Activated CD8-positive, alpha-beta memory T cell treated with anti-CD3 and anti-CD28 coated beads, Interleukin-2, amount 50 U/mL, for 4 hours (primary cell): ENCODE measurements around the gene KIAA0930.

Source experiments
- DNase-seq: peaks from one replicate; pipeline ENCODE4 v3.0.0-alpha.2; 2020

KIAA0930 gene

GRCh38 chr22:45237065-45237990 is 3.4 kb downstream of the KIAA0930 start:
- no peak for DNase-seq

GRCh38 chr22:45235851-45236342 is 4.8 kb downstream of the KIAA0930 start:
- DNase-seq: no peak

GRCh38 chr22:45235101-45235777 is 5.5 kb downstream of the KIAA0930 start:
- DNase-seq: no peak

GRCh38 chr22:45233827-45234226 is 6.9 kb downstream of the KIAA0930 start:
- DNase-seq: no peak

- DNase-seq: no peak
Measured at GRCh38 chr22:45233386-45233785, 7.3 kb downstream of the KIAA0930 start.

GRCh38 chr22:45231293-45231692 is 9.4 kb downstream of the KIAA0930 start:
- DNase-seq: no peak

- DNase-seq: no peak
Measured at GRCh38 chr22:45230026-45230721, 10.5 kb downstream of the KIAA0930 start.

GRCh38 chr22:45229181-45229580 is 11.5 kb downstream of the KIAA0930 start:
- no peak for DNase-seq

GRCh38 chr22:45228401-45228754 is 12.3 kb downstream of the KIAA0930 start:
- DNase-seq: no peak

GRCh38 chr22:45227645-45228400 is 12.9 kb downstream of the KIAA0930 start:
- DNase-seq: no peak

GRCh38 chr22:45226503-45227186 is 14.0 kb downstream of the KIAA0930 start:
- no peak for DNase-seq

GRCh38 chr22:45225732-45226502 is 14.8 kb downstream of the KIAA0930 start:
- no peak for DNase-seq

GRCh38 chr22:45224988-45225731 is 15.5 kb downstream of the KIAA0930 start:
- no peak for DNase-seq

- DNase-seq: no peak
Measured at GRCh38 chr22:45224331-45224730, 16.4 kb downstream of the KIAA0930 start.

- no peak for DNase-seq
Measured at GRCh38 chr22:45223304-45224117, 17.2 kb downstream of the KIAA0930 start.

- no peak for DNase-seq
Measured at GRCh38 chr22:45221201-45221600, 19.5 kb downstream of the KIAA0930 start.

GRCh38 chr22:45218976-45219375 is 21.7 kb downstream of the KIAA0930 start:
- DNase-seq: no peak

GRCh38 chr22:45217806-45218205 is 22.9 kb downstream of the KIAA0930 start:
- no peak for DNase-seq

GRCh38 chr22:45217345-45217744 is 23.3 kb downstream of the KIAA0930 start:
- DNase-seq: no peak
